ENCODE data around the gene RHOBTB1.

GRCh38 chr10:60898321-60898720 is 45.7 kb downstream of the RHOBTB1 start:
- no peak for TF ChIP-seq POLR2A (IDR thresholded peaks at IDR 0.05)
- TF ChIP-seq CTCF (IDR thresholded peaks at IDR 0.05 in 4 of 5, conservative IDR thresholded peaks at IDR 0.05 in 1 of 5), result no peak
